ENCODE results near the gene FOXN3.
"Not testable (repeated sequence)": the region's sequence is repeated elsewhere in the genome, so short reads cannot be mapped to it uniquely, and the experiment has no call there.

The FOXN3 gene

GRCh38 chr14:89151693-89152092 lies 265.3 kb downstream of the FOXN3 start:
- DNase-seq = not testable (repeated sequence)

GRCh38 chr14:89146274-89146673 lies 270.8 kb downstream of the FOXN3 start:
- DNase-seq = no peak

GRCh38 chr14:89144642-89145041 lies 272.4 kb downstream of the FOXN3 start:
- no peak for DNase-seq

DNA sequence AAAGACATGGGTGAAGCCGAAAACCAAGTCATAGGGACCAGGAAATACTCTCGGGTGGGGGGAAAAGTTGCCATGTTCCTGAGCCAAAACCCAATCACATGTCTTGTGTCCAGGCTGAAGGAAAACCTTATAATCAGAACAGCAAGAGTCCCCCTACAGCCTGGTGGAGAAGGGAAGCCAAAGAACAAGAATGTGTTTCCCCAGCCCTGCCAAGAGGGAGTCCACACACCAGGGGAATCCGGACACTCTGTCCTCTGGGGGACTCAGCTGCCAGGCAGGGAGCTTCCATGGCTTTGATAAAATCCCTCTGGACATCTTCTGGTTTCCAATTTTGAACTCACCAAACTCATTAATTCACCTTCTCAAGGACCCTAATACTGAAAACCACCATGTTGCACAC lies 273.0 kb downstream of the FOXN3 start:
- DNase-seq = no peak

DNA sequence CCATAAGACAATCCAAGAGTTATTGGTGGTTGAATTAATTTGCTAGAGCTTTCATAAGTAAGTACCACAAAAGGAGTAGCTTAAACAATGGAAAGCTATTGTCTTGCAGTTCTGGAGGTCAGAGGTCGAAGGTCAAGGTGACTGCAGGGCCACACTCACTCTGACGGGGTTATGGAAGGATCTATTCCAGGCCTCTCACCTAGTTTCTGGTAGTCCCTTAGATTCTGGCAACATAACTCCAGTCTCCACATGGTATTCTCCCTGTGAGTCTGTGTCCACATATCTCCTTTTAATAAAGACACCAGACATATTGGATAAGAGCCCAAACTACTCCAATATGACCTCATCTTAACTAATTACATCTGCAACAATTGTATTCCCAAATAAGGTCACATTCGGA lies 273.4 kb downstream of the FOXN3 start:
- DNase-seq = no peak

DNA sequence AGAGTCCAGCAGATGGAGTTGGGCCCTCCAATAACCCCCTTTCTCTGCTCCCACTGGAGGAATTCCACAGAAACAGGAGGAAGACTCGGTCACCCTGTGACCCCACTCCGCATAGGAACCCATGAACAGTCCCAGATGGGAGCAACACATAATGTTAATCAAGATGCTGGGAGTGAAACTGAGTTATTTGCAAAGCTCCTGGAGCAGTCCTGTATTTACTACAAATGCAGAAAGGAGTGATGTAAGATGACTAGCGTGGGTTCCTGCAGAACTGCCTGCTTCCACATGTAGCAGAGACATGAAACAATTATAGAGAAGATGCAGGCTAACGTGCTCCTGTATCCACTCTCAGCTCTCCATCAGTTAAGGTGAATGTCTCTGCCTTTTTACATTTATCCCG lies 274.7 kb downstream of the FOXN3 start:
- no peak for DNase-seq

DNA sequence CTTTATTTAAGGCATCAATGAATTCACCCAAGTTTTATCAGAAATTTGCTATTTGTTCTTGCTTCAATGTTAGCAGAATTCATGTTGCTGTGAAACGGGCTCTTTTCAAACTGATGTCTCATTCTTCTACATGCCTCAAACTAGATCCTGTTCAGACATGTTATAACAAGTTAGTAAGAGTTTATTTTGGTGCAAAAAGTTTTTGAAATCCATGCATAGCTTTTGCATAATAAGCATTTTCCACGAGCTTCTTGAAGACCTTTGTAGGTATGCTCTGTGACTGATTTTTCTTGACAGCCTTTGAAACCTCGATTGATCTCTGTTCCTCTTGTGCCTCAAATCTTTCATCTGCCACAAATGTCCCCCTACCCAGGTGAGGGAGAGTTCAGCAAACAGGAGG lies 275.2 kb downstream of the FOXN3 start:
- no peak for DNase-seq

- DNase-seq = no peak
Measured at GRCh38 chr14:89140326-89140725, 276.7 kb downstream of the FOXN3 start.

DNA sequence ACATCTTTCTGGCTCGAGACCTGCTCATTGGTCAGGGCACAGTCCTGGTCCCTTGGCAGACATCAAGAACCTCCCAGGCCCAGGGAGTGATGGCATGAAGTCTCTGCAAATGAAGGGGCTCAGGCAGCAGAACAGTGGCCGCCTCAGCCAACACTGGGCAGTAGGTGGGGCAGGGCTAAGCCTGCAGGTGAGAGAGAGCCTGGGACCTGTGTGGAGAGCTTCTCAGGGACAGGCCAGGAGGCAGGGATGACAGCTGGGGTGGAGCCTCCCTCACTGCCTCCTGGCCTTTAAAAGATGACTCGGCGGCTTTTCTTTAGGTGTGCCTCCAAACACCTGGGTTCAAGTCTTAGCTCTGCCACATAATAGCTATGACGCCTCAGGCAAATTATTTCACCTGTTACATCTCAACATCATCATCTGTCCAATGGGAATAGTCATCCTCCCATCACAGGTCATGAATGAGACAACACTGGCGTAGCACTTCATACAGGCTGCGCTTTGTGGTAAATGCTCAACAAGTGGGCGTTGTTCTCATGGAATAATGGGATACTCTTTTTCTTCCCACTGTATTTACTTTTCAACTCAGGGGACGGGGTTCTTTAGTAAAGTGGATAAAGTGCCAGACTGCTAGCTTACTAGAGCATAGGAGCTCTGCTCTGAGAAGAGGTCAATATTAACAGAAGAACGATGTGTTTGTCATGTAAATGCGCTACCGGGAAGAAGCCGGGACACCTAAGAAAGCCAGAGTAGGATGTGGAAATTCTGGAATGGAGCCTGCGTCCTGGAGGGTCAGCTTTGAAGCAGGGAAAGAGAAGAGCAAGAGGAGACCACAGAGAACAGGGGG lies 277.4 kb downstream of the FOXN3 start:
- DNase-seq = no peak

GRCh38 chr14:89138846-89139245 lies 278.2 kb downstream of the FOXN3 start:
- no peak for DNase-seq

DNA sequence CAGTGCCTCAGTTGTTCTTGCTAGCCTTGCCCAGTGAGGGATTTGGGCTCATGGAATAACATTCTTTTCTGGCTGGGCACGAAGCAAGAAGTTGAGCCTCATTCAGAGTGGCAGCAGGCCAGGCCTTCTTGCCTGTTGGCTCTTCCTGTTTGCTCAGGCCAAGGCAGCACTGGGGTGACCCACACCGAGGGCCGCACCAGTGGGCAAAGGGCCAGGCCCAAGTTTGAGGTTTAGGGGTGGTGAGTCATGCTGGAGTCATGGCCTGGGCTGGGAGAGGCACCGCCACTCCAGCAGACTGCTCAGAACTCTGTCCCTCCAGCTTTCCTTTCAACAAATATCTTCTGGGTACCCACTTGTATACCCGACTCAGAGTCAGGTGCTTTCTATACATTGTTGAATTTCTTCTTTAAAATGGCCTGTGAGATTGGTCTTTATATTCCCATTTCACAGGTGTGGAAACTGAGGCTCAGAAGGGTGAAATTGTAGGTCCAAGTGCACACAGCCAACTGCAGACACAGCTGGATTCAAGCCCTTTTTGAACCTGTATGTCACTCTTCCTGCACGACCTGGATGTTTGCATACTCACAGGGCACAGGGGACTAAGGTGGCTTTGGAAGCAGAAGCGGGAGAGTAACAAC lies 279.4 kb downstream of the FOXN3 start:
- no peak for DNase-seq

- DNase-seq = no peak
Measured at GRCh38 chr14:89136587-89136986, 280.4 kb downstream of the FOXN3 start.

DNA sequence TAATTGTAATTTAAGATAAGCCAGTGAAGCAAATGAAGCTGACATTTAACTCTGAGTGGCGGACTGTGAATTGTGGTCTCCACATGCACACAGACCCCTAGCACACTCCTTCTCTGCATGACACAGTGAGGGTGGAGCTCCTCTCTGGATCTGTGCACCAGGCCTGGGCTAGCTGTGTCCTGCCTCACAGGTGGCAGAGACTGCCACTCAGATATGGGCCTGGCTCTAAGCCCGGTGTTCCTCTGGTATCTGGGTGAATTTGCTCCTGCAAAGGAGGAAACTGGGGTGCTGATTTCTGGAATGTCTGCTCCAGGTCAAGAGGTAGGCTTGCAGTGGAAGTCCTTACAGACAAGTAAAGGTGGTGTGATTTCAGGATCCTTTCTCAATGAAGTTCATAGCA lies 282.4 kb downstream of the FOXN3 start:
- DNase-seq = no peak

DNA sequence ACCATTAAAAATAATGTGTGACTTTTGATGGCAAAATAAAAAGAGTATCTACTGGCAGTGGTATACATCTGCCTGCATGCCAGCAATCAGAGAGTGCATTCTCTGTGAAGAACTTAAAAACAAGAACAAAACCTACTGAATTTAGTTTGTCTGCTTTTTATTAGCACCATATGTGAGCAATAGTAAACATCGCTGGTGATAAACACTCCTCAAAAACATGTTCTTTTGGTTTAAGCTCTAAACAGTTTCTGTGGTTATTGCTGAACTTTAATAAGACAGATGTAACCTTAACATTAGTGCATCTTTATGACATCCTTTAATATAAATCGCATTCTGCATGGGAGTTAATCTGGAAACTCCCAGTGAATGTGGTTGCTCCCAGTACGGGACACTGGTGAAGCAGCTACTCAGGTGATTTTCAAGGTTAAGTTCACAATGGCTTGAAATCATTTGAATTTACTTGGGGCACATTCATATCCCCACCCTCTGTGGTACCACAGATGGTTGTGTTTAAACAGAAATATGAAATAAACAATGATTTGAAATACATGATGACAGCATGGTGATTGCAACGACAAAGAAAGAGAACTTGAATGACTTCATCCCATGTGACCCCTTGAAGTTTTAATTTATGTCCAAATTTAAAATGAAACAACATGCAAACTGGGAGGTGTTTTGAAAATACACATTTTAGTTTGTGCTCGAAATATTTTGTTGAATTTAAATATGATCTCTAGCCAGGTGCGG lies 285.9 kb downstream of the FOXN3 start:
- no peak for DNase-seq

DNA sequence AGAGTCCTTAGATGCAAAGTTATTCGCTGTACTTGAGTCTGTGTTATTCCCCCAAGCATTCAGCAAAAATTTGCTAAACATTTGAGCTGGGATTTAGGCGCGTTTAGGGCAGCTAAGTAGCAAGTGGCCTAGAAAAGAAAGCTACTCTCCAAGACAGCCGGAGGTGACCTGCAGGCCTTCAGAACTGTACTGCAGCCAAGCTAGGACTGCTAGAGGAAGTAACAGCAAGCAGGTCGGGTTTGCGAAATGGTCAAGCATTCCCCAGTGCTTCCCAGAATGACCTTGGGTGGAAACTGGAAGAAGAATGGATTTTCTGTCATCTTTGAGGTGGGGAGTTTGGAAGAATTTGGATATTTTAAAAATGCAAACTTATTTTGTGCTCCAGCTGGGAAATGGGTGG lies 287.5 kb downstream of the FOXN3 start:
- no peak for DNase-seq

- DNase-seq = no peak
Measured at GRCh38 chr14:89128311-89129026, 288.6 kb downstream of the FOXN3 start.

DNA sequence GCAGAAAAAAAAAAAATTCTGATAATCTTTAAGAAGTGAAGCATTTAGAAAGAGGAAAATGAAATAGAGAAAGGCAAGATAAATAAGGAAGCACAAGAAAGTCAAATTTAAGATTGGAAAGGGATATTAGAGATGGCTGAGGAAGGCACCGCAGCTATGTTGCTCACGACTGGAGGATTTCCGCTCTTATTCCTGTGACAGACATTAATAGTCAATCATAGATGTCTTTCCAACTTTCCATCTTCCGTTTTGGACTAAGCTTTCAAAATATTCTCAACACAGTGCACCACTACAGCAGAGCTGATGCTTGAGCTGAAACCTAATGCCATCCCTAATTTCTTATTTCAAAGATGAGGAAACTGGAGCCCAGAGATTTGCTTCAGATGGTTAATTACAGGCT lies 290.6 kb downstream of the FOXN3 start:
- no peak for DNase-seq

GRCh38 chr14:89125216-89125615 lies 291.8 kb downstream of the FOXN3 start:
- no peak for DNase-seq

DNA sequence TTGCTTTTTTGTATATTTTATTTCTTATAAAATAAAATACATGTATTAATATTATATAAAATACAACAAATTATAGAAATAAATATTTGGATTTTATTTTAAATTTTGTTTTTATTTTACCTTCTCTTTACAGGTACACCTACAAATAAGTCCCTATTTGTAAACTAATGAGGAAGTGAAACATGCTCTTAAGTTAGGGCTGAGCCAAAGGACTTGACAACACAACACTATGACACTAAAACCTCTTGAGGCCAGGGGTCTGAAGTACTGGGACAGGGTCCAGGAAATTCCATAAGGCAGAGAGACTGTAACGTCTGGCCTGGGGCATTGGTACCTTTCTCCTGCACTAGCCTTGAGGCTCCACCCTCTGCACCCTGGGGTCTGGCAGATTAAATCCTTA lies 293.2 kb downstream of the FOXN3 start:
- DNase-seq = no peak

DNA sequence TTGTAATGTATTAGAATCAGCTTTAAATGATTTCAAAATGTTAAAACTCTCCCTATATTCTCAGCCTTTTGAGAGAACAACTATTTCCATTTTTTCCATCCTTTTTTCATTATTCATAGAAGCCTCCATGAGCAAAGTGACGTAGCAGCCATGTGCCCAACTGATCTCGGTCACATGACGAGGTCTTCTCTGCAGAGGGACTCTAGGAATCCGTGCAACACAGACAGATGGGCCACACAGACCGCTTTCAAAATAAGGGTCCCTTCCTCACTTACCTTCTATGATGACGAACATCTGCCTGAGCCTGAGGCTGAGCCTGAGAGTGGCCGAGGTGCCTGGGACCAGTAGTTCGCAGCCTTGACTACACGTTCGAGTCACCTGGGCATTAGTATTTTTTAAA lies 293.8 kb downstream of the FOXN3 start:
- DNase-seq = no peak

DNA sequence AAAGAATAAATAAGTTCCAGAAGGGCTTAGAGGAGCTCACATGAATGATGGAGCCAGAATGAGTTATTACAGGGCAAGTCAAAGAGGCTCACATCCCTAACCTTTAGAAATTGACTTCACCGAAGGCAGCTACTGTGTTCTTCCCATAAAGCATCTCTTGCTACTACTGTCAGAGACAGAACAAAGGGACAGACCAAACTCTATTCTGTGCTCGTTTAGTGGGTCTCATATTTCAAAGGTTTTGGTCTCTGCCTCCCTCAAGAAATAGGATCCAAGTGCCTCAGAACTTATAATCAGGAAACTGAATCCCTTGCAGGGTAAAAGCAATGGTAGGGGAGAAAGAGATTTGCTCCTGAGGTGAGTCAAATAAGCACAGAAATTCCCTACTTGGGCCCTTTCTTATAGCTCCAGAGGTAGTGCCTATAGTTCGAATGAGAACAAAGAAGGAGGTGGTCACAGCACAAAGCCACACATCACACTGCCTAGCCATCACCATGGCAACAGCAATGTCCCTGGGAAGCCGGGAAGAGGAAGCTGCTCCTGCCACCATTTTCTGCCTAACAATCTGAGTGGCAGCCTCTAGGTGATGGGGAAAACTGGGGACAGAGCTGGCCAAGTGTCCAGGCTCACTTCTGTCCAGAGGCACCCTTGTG lies 294.9 kb downstream of the FOXN3 start:
- no peak for DNase-seq

- no peak for DNase-seq
Measured at GRCh38 chr14:89117012-89117411, 300.0 kb downstream of the FOXN3 start.

DNA sequence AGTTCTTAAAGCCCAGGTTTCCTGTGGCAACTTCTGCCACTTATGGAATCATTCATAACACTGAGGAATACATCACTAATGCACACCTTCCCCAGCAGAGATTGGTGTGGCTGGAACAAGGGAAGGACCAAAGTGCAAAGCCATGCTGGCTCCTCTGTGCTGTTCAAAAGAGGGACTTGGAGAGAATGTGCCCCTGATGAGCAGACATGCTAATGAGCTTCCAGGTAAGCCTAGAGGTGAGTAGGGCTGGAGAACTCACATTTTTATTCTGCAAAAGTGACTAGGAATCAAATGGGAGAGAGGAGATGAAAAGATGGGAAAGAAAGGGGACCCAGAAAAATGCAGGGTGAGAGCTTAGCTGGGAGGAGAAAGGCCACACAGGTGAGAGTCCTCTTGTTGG lies 302.9 kb downstream of the FOXN3 start:
- no peak for DNase-seq

Measured in NK-92 treated with Interleukin-12 subunit alpha and Interleukin-12 subunit beta, amount 100 ng/mL, for 24 hours (cell line).